MM.1S (cell line): ENCODE data around the gene HMG20A.

ENCODE experiments used
- EZH2 ChIP-seq: fragments of 300-600 bp; sonication (generic); optimal IDR thresholded peaks from 2 replicates; pipeline ENCODE3; 2017; ENCODE audit warnings: low read depth, mild to moderate bottlenecking, antibody characterized with exemption, low read length, mixed read lengths
- TF ChIP-seq, protein P1 (sequence below): fragments of 300-600 bp; sonication (generic); IDR thresholded peaks from 2 replicates; pipeline ENCODE4 v1.5.1; 2016; ENCODE audit warnings: antibody characterized with exemption, low read length, mixed read lengths

DNA sequence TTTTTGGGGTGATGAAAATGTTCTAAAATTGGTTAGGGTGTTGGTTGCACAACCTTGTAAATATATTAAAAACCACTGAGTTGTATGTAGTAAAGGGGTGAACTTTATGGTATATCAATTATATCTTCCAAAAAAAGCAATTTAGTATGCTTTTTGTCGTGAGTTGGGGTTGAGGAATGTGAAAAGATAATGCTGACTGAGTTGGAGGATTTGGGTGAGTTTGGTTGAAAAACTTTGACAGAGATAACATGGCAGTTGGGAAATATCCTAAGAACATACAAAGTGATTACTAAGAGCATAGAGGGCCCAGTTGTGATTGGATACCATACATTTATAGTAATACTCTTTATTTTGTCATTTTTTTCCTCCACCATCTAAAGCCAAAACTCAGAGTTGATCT lies 33.6 kb downstream of the HMG20A start:
- TF ChIP-seq, protein P1, sequence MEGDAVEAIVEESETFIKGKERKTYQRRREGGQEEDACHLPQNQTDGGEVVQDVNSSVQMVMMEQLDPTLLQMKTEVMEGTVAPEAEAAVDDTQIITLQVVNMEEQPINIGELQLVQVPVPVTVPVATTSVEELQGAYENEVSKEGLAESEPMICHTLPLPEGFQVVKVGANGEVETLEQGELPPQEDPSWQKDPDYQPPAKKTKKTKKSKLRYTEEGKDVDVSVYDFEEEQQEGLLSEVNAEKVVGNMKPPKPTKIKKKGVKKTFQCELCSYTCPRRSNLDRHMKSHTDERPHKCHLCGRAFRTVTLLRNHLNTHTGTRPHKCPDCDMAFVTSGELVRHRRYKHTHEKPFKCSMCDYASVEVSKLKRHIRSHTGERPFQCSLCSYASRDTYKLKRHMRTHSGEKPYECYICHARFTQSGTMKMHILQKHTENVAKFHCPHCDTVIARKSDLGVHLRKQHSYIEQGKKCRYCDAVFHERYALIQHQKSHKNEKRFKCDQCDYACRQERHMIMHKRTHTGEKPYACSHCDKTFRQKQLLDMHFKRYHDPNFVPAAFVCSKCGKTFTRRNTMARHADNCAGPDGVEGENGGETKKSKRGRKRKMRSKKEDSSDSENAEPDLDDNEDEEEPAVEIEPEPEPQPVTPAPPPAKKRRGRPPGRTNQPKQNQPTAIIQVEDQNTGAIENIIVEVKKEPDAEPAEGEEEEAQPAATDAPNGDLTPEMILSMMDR = no peak
- no peak for TF ChIP-seq EZH2
